CD4-positive, CD25-positive, alpha-beta regulatory T cell (primary cell): ENCODE measurements around the gene PTGES2. TPM values are rescaled to one million over a fixed set of nuclear protein-coding genes. Genes with fewer than 3 reads are reported as not detected.

Experiments
- ATAC-seq, 2 donors: fragments of 150-1000 bp; cut with Tn5 transposase; one replicate each; pipeline ENCODE4 v1.10.0; 2021; ENCODE audit warnings: low read depth in 2 of 2, moderate number of reproducible peaks in 2 of 2, moderate library complexity in 1 of 2
- DNase-seq, 3 donors: peaks; one replicate each; pipeline versions ENCODE4 v3.0.0 to v3.0.0-alpha.2; 2012 to 2022; ENCODE audit warnings: mixed read lengths in 1 of 3
- H3K27ac ChIP-seq: one replicate; pipeline ENCODE4 v1.7.0; 2013; ENCODE audit warnings: mild to moderate bottlenecking, low read length; ENCODE audit not compliant: insufficient read depth, poor library complexity, severe bottlenecking
- H3K27me3 ChIP-seq: one replicate; pipeline ENCODE4 v1.7.0; 2013; ENCODE audit warnings: low read length; ENCODE audit not compliant: control insufficient read depth, insufficient read depth
- H3K36me3 ChIP-seq: one replicate; pipeline ENCODE4 v1.7.0; 2013; ENCODE audit warnings: mild to moderate bottlenecking, low read length, moderate library complexity; ENCODE audit not compliant: control insufficient read depth, insufficient read depth
- H3K4me1 ChIP-seq: 2 replicates; pipeline ENCODE4 v1.7.0; 2013; ENCODE audit warnings: mild to moderate bottlenecking, low read length; ENCODE audit not compliant: insufficient read depth, control insufficient read depth, poor library complexity, severe bottlenecking
- H3K4me3 ChIP-seq: one replicate; pipeline ENCODE4 v1.7.0; 2013; ENCODE audit warnings: low read depth, mild to moderate bottlenecking, low read length, moderate library complexity
- H3K9me3 ChIP-seq, 2 experiments: 1 replicate in 1 of 2; 2 replicates in 1 of 2; pipeline ENCODE4 v1.7.0; 2013; ENCODE audit warnings: low read length in 2 of 2, mild to moderate bottlenecking in 1 of 2, moderate library complexity in 1 of 2; ENCODE audit not compliant: control insufficient read depth in 2 of 2
- H3K27ac Mint-ChIP-seq, 3 donors: one replicate each; pipeline ENCODE4 v1.8.0; 2020 to 2022; ENCODE audit warnings: mild to moderate bottlenecking in 3 of 3, mixed read lengths in 3 of 3, moderate library complexity in 2 of 3
- H3K27me3 Mint-ChIP-seq: one replicate; pipeline ENCODE4 v1.8.0; 2022; ENCODE audit warnings: mild to moderate bottlenecking, mixed read lengths
- H3K36me3 Mint-ChIP-seq: one replicate; pipeline ENCODE4 v1.8.0; 2020; ENCODE audit warnings: mixed read lengths
- H3K4me1 Mint-ChIP-seq, 4 donors: one replicate each; pipeline ENCODE4 v1.8.0; 2020 to 2022; ENCODE audit warnings: mixed read lengths in 4 of 4, mild to moderate bottlenecking in 1 of 4
- H3K4me3 Mint-ChIP-seq, 4 donors: one replicate each; pipeline ENCODE4 v1.8.0; 2020 to 2022; ENCODE audit warnings: mild to moderate bottlenecking in 4 of 4, mixed read lengths in 4 of 4, moderate library complexity in 3 of 4
- H3K9me3 Mint-ChIP-seq, 7 donors: one replicate each; pipeline ENCODE4 v1.8.0; 2020 to 2022; ENCODE audit warnings: mixed read lengths in 7 of 7, mild to moderate bottlenecking in 3 of 7, moderate library complexity in 2 of 7
- polyA plus RNA-seq, 4 donors: library from polyadenylated mRNA; unstranded; fragments of 300-500 nt; fragmentation: Illumina TruSeq; gene quantifications; one replicate each; pipeline ENCODE4 v1.2.3, GENCODE V29; 2021
- total RNA-seq: library from RNA; stranded (reverse); gene quantifications from one replicate; pipeline ENCODE4 v1.2.3, GENCODE V29; 2022

PTGES2 gene
- total and polyA plus RNA-seq, 5 donors from 2014 or later: 33.8 to 48.6 (median 38.0) TPM

DNA sequence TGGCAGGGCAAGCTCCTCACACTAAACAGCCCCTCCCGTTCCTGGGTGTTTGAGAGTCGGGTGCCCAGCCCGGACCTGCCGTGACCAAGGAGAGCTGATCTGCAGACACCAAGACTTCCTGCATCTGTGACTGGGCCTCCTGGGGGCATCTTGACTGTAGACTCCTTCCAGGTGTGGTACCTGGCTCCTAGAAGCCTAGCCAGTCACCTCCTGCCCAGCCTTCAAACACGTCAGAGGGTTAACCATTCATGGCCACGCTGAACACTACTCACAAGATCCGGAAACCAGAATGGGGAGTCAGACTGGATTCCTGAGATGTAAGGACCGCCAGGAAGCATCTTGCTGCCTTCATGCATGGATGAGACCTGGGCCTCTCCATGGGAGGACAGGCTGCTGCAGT is 18.0 kb upstream of the PTGES2 start:
- Histone ChIP-seq H3K9me3 (no peaks in the 10 kb centered on the region), H3K4me1 (peaks cover 7% of the 10 kb centered on the region), H3K27me3 (no peaks in the 10 kb centered on the region), H3K36me3 (no peaks in the 10 kb centered on the region), H3K27ac (no peak overlapping the region), H3K4me3 (no peak overlapping the region)
- no peak for DNase-seq
- Mint-ChIP-seq H3K4me3 (no peak overlapping the region), H3K36me3 (no peaks in the 10 kb centered on the region), H3K4me1 (peaks cover 2 to 16% (median 5%) of the 10 kb centered on the region in 4 donors), H3K27me3 (no peaks in the 10 kb centered on the region), H3K9me3 (peaks cover 0 to 1% (median 0%) of the 10 kb centered on the region in 7 donors), H3K27ac (no peak overlapping the region)
- no peak for ATAC-seq

DNA sequence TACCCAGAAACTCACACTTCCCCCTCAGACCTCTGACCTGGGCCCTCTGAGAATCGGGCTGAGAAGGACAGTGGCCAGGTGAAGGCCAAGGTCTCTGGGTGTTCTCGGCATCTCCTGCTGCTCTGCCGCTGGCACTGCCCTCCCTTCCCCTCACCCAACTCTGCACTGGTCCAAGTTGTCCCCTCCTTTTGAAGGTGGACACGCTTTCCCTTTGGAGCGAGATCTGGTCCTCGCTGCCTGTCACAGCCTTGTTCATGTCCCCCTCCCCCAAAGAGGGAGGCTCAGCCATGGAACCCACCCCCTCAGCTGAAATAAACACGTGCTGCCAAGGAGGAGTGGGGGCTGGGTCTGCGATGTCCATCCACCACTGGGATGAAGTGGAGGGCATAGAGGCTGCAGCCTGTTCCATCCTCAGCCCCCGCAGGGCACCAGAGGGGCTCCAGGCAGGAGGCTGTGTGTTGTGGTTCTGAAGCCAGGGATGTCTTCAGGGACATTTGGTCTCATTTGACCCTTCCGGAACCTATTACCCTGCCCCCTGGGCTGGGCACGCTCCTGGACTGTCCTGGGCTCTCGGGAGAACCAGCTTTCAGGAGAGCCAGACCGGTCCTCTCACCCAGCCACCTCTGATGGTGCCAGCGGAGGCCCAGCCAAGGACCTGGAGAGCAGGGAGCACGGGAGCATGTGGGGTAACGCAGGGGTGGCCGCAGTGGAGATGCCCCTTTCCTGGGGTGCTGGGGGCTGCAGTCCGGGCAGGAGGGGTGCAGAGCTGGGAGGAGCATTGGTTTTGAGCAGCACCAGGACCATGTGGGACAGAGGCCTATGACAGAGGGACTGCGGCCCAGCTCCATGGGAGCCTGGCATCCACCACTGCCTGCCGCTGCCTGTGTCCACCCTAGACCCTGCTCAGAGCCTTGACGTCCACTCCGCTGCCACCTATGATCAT is 17.0 kb upstream of the PTGES2 start:
- H3K4me1 Mint-ChIP-seq: peaks cover 2 to 16% (median 5%) of the 10 kb centered on the region in 4 donors
- no peak overlapping the region for H3K4me3 Mint-ChIP-seq
- Histone ChIP-seq H3K4me3 (no peak overlapping the region), H3K27me3 (no peaks in the 10 kb centered on the region), H3K27ac (no peak overlapping the region), H3K9me3 (no peaks in the 10 kb centered on the region), H3K36me3 (no peaks in the 10 kb centered on the region), H3K4me1 (peaks cover 7% of the 10 kb centered on the region)
- H3K36me3 Mint-ChIP-seq: no peaks in the 10 kb centered on the region
- H3K9me3 Mint-ChIP-seq: peaks cover 0 to 1% (median 0%) of the 10 kb centered on the region in 7 donors
- H3K27ac Mint-ChIP-seq: no peak overlapping the region
- DNase-seq (no peak), ATAC-seq (no peak)
- H3K27me3 Mint-ChIP-seq: no peaks in the 10 kb centered on the region

DNA sequence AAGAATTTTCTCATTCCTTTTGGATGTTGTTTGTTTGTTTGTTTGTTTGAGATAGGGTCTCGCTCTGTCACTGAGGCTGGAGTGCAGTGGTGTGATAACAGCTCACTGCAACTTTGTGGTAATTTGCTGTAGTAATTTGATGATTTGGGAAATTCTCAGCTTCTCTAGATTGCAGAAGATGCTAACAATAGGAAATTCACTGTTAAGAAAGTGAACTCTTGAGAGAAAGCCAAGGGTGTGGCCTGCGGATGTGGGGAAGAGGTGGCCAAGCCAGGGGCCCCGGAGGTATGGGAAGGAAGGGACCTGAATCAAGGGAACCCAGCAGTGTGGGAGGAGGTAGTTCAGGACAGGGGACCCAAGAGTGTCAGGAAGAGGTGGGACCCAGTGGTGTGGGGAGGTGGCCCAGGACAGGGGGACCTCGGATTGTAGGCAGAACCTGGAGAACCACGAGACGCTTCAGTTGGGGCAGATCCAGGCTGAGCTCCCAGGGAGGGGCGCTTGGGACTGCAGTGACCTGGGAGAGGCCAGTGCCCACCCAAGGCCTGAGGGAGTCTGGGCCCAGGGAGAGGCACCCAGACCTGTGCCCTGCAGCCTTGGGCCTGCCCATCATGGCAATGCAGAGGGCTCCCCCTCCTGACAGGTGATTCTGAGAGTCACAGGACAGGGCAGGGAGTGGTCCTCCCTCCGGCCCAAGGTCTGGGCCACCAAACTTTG is 16.2 kb upstream of the PTGES2 start:
- Histone ChIP-seq H3K4me1 (peaks cover 7% of the 10 kb centered on the region), H3K27me3 (no peaks in the 10 kb centered on the region), H3K4me3 (no peak overlapping the region), H3K36me3 (no peaks in the 10 kb centered on the region), H3K9me3 (no peaks in the 10 kb centered on the region), H3K27ac (no peak overlapping the region)
- Mint-ChIP-seq H3K9me3 (peaks cover 0 to 1% (median 0%) of the 10 kb centered on the region in 7 donors), H3K4me3 (no peak overlapping the region), H3K4me1 (peaks cover 2 to 16% (median 5%) of the 10 kb centered on the region in 4 donors), H3K36me3 (no peaks in the 10 kb centered on the region), H3K27me3 (no peaks in the 10 kb centered on the region), H3K27ac (peak overlapping the region in 1 of 3 donors; percentile 53)
- no peak for DNase-seq
- no peak for ATAC-seq

DNA sequence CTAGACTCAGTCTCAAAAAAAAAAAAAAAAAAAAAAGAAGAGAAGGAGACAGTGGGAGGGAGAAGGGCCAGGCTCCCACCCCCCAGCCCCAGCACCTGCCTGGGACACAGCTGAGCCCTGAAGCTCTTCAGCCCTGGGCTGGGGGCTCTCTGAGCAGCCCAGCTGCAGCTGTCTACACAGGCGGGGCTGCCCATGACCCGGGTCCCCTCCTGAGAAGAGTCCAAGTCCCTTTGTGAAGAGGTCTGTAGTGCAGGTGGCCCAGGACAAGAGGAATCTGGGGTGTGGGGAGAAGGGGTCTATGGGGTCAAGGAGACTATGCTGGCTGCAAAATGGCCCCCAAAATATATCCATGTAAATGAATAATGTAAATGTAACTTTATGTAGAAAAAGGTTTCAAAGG is 15.1 kb upstream of the PTGES2 start:
- no peaks in the 10 kb centered on the region for H3K9me3 ChIP-seq
- DNase-seq (no peak), ATAC-seq (no peak)
- H3K4me1 ChIP-seq: peaks cover 7% of the 10 kb centered on the region
- H3K27ac Mint-ChIP-seq: no peak overlapping the region
- no peaks in the 10 kb centered on the region for H3K36me3 ChIP-seq
- H3K4me1 Mint-ChIP-seq: peaks cover 2 to 16% (median 5%) of the 10 kb centered on the region in 4 donors
- H3K9me3 Mint-ChIP-seq: peaks cover 0 to 1% (median 0%) of the 10 kb centered on the region in 7 donors
- no peaks in the 10 kb centered on the region for H3K36me3 Mint-ChIP-seq
- H3K27me3 ChIP-seq: no peaks in the 10 kb centered on the region
- H3K27ac ChIP-seq: no peak overlapping the region
- no peak overlapping the region for H3K4me3 ChIP-seq
- no peak overlapping the region for H3K4me3 Mint-ChIP-seq
- H3K27me3 Mint-ChIP-seq: no peaks in the 10 kb centered on the region

DNA sequence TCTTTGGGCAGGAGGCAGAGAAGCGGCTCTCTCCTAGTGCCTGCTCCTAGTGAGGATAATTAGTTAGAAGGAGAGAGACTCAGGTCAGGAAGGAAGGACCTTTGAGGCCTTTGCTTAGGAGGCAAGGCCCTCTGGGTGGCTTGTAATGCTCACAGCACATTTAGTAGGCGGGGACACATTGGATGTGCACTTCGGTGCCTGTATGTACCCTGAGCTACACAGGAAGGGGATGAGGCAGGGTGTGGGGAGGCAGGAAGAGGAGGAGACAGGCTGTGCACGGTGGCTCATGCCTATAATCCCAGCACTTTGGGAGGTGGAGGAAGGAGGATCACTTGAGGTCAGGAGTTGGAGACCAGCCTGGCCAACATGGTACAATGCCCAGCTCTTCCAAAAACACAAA is 14.5 kb upstream of the PTGES2 start:
- Mint-ChIP-seq H3K9me3 (peaks cover 0 to 1% (median 0%) of the 10 kb centered on the region in 7 donors), H3K27ac (peak overlapping the region in 2 of 3 donors; percentile 2 to 28), H3K27me3 (peaks cover 4% of the 10 kb centered on the region), H3K4me3 (peak overlapping the region in 2 of 4 donors; percentile 67 to 73), H3K4me1 (peaks cover 2 to 16% (median 5%) of the 10 kb centered on the region in 4 donors), H3K36me3 (no peaks in the 10 kb centered on the region)
- Histone ChIP-seq H3K27ac (no peak overlapping the region), H3K4me1 (peaks cover 7% of the 10 kb centered on the region), H3K9me3 (no peaks in the 10 kb centered on the region), H3K4me3 (no peak overlapping the region), H3K36me3 (no peaks in the 10 kb centered on the region), H3K27me3 (no peaks in the 10 kb centered on the region)
- DNase-seq (peak in 1 of 3 donors; percentile 89), ATAC-seq (peak; percentile 53 to 79)

DNA sequence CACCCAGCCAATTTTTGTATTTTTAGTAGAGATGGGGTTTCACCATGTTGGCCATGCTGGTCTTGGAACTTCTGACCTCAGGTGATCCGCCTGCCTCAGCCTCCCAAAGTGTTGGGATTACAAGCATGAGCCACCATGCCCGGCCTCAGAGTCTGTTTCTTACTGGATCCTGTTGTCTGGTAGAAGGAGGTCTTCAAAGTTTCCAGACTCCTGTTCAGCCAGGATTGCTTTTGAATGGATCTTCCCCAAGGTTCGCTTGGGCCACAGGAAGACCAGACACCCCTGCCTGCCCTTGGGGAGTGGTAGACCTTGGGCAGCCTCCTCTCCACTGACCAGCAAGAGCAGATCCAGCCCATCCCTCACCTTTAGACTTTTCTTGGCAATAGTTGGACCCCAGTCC is 14.1 kb upstream of the PTGES2 start:
- H3K27me3 Mint-ChIP-seq: peaks cover 7% of the 10 kb centered on the region
- no peak overlapping the region for H3K4me3 Mint-ChIP-seq
- Histone ChIP-seq H3K36me3 (no peaks in the 10 kb centered on the region), H3K4me3 (no peak overlapping the region), H3K4me1 (peaks cover 7% of the 10 kb centered on the region), H3K27ac (no peak overlapping the region), H3K27me3 (no peaks in the 10 kb centered on the region), H3K9me3 (no peaks in the 10 kb centered on the region)
- H3K4me1 Mint-ChIP-seq: peaks cover 2 to 16% (median 5%) of the 10 kb centered on the region in 4 donors
- DNase-seq (no peak), ATAC-seq (no peak)
- H3K9me3 Mint-ChIP-seq: peaks cover 0 to 1% (median 0%) of the 10 kb centered on the region in 7 donors
- peak overlapping the region in 1 of 3 donors; percentile 28 for H3K27ac Mint-ChIP-seq
- H3K36me3 Mint-ChIP-seq: no peaks in the 10 kb centered on the region

DNA sequence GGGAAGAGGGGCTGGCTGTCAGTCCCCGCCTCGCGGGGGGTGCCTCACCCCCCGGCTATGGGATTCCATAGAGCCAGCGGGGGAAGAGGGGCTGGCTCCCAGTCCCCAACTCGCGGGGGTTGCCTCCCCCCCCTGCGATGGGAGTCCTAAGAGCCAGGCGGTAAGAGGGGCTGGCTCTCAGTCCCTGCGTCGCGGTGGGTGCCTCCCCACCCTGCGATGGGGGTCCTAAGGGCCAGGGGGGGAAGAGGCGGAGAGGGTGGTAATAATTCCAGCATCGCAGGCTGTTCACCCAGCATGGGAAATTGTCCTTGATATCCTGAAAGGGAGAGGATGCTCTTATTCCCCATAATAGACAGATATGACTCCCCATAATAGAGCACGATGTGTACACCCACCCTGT is 12.1 kb upstream of the PTGES2 start:
- Mint-ChIP-seq H3K27me3 (peaks cover 17% of the 10 kb centered on the region), H3K27ac (no peak overlapping the region), H3K4me3 (no peak overlapping the region)

More for the DNA sequence above, 12.1 kb upstream of the PTGES2 start:
- DNase-seq: no peak
- Histone ChIP-seq H3K27me3 (no peaks in the 10 kb centered on the region), H3K9me3 (no peaks in the 10 kb centered on the region), H3K4me3 (no peak overlapping the region), H3K4me1 (peaks cover 7% of the 10 kb centered on the region), H3K36me3 (no peaks in the 10 kb centered on the region), H3K27ac (no peak overlapping the region)
- no peak for ATAC-seq
- H3K4me1 Mint-ChIP-seq: peaks cover 2 to 16% (median 7%) of the 10 kb centered on the region in 4 donors
- H3K36me3 Mint-ChIP-seq: no peaks in the 10 kb centered on the region
- no peaks in the 10 kb centered on the region for H3K9me3 Mint-ChIP-seq
